DOHH2 (cell line): ENCODE results near the gene C20orf144.

ENCODE experiments used
- H3F3A ChIP-seq: fragments of 200-600 bp; sonication (generic), shearing (Covaris generic); 2 replicates; pipeline ENCODE4 v1.6.0; 2016; ENCODE audit warnings: antibody characterized with exemption, mild to moderate bottlenecking; ENCODE audit not compliant: control insufficient read depth, insufficient read depth
- H3K27ac ChIP-seq: fragments of 200-600 bp; sonication (generic); 2 replicates; pipeline ENCODE4 v1.5.1; 2014; ENCODE audit warnings: low read depth, mild to moderate bottlenecking, low read length, moderate library complexity
- H3K27me3 ChIP-seq: fragments of 200-600 bp; sonication (generic); 2 replicates; pipeline ENCODE4 v1.6.1; 2014; ENCODE audit warnings: mild to moderate bottlenecking, low read length, mixed read lengths; ENCODE audit not compliant: control insufficient read depth
- H3K36me3 ChIP-seq: fragments of 200-600 bp; sonication (generic); 2 replicates; pipeline ENCODE4 v1.6.1; 2014; ENCODE audit warnings: mild to moderate bottlenecking, low read length, moderate library complexity, mixed read lengths; ENCODE audit not compliant: control insufficient read depth
- H3K4me1 ChIP-seq: fragments of 200-600 bp; sonication (generic); 2 replicates; pipeline ENCODE4 v1.6.1; 2014; ENCODE audit warnings: mild to moderate bottlenecking, low read length, mixed read lengths; ENCODE audit not compliant: control insufficient read depth
- H3K4me2 ChIP-seq: fragments of 200-600 bp; sonication (generic); 2 replicates; pipeline ENCODE4 v1.6.0; 2014; ENCODE audit warnings: mild to moderate bottlenecking, low read length, moderate library complexity
- H3K4me3 ChIP-seq: fragments of 200-600 bp; sonication (generic); 2 replicates; pipeline ENCODE4 v1.5.1; 2014; ENCODE audit warnings: mild to moderate bottlenecking, low read length, mixed read lengths
- H3K79me2 ChIP-seq: fragments of 200-600 bp; sonication (generic); 2 replicates; pipeline ENCODE4 v1.6.1; 2014; ENCODE audit warnings: mild to moderate bottlenecking, low read length, mixed read lengths; ENCODE audit not compliant: control insufficient read depth
- H3K9me2 ChIP-seq: fragments of 200-600 bp; sonication (generic); replicated peaks from 2 replicates; pipeline ENCODE4 v1.6.1; 2014; ENCODE audit warnings: mild to moderate bottlenecking, low read length, mixed read lengths; ENCODE audit not compliant: control insufficient read depth
- H3K9me3 ChIP-seq: fragments of 200-600 bp; sonication (generic); 2 replicates; pipeline ENCODE4 v1.6.1; 2014; ENCODE audit warnings: antibody characterized with exemption, low read length, mixed read lengths; ENCODE audit not compliant: control insufficient read depth, insufficient read depth
- H4K20me1 ChIP-seq: fragments of 200-600 bp; sonication (generic); 2 replicates; pipeline ENCODE4 v1.6.0; 2014; ENCODE audit warnings: low read depth, mild to moderate bottlenecking, antibody characterized with exemption, low read length, moderate library complexity; ENCODE audit not compliant: control insufficient read depth, insufficient read depth
- EZH2phosphoT487 ChIP-seq: fragments of 200-600 bp; sonication (generic); IDR thresholded peaks from 2 replicates; pipeline ENCODE4 v1.6.1; 2017; ENCODE audit warnings: borderline replicate concordance, mild to moderate bottlenecking, antibody characterized with exemption, low read length, moderate library complexity, mixed read lengths
- TF ChIP-seq, protein P1 (sequence below): fragments of 200-600 bp; sonication (generic); IDR thresholded peaks from one replicate; pipeline ENCODE4 v1.5.1; 2014; ENCODE audit warnings: antibody characterized with exemption, mild to moderate bottlenecking, low read depth, low read length; ENCODE audit not compliant: poor library complexity, severe bottlenecking

The C20orf144 gene

DNA sequence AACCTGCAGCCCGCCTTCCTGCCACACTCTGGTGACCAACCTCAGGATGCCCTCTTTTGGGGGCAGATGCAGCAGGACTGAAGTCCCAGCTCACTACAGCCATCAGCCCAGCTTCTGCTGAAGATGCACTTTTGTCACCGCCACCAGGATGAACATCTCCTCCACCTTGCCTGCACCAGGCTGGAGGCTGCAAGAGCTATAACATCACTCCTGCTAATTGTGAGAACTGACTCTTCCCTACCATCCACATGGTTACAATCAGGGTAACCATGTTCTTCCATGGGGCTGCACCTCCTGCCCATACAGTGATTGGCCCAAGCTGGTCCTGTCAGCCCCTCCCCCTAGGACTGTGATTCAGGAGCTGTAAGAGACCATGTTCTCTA is 2.6 kb downstream of the C20orf144 start:
- Histone ChIP-seq H3K27me3 (no peaks in the 10 kb centered on the region), H3F3A (peaks cover 10% of the 10 kb centered on the region), H3K79me2 (peaks cover 18% of the 10 kb centered on the region), H3K36me3 (peaks cover 14% of the 10 kb centered on the region), H3K4me3 (no peak overlapping the region), H3K9me3 (no peaks in the 10 kb centered on the region), H3K9me2 (no peaks in the 10 kb centered on the region), H3K4me1 (peaks cover 55% of the 10 kb centered on the region), H3K27ac (no peak overlapping the region), H4K20me1 (no peaks in the 10 kb centered on the region), H3K4me2 (peak overlapping the region; percentile 94)
- no peak for TF ChIP-seq EZH2phosphoT487
- TF ChIP-seq, protein P1, sequence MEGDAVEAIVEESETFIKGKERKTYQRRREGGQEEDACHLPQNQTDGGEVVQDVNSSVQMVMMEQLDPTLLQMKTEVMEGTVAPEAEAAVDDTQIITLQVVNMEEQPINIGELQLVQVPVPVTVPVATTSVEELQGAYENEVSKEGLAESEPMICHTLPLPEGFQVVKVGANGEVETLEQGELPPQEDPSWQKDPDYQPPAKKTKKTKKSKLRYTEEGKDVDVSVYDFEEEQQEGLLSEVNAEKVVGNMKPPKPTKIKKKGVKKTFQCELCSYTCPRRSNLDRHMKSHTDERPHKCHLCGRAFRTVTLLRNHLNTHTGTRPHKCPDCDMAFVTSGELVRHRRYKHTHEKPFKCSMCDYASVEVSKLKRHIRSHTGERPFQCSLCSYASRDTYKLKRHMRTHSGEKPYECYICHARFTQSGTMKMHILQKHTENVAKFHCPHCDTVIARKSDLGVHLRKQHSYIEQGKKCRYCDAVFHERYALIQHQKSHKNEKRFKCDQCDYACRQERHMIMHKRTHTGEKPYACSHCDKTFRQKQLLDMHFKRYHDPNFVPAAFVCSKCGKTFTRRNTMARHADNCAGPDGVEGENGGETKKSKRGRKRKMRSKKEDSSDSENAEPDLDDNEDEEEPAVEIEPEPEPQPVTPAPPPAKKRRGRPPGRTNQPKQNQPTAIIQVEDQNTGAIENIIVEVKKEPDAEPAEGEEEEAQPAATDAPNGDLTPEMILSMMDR: no peak

- H3K79me2 ChIP-seq: peaks cover 18% of the 10 kb centered on the region
- TF ChIP-seq EZH2phosphoT487: no peak
- TF ChIP-seq, protein P1: no peak
- no peaks in the 10 kb centered on the region for H3K9me3 ChIP-seq
- peaks cover 56% of the 10 kb centered on the region for H3K4me1 ChIP-seq
- no peaks in the 10 kb centered on the region for H3K9me2 ChIP-seq
- peak within 1 kb of the TSS; percentile 91 for H3K4me3 ChIP-seq
- no peaks in the 10 kb centered on the region for H3K27me3 ChIP-seq
- H3K4me2 ChIP-seq: peak within 1 kb of the TSS; percentile 97
- H3F3A ChIP-seq: peaks cover 11% of the 10 kb centered on the region
- H4K20me1 ChIP-seq: no peaks in the 10 kb centered on the region
- H3K36me3 ChIP-seq: peaks cover 14% of the 10 kb centered on the region
- H3K27ac ChIP-seq: peak within 1 kb of the TSS; percentile 62
These were observed 4.4 kb downstream of the C20orf144 start, which contains the start of gene ACTL10 for GRCh38 chr20:33666293-33667244. TSS of gene ACTL10 (plus strand) at chr20:33666943. CDS start at chr20:33667498, 555 bp downstream.

DNA sequence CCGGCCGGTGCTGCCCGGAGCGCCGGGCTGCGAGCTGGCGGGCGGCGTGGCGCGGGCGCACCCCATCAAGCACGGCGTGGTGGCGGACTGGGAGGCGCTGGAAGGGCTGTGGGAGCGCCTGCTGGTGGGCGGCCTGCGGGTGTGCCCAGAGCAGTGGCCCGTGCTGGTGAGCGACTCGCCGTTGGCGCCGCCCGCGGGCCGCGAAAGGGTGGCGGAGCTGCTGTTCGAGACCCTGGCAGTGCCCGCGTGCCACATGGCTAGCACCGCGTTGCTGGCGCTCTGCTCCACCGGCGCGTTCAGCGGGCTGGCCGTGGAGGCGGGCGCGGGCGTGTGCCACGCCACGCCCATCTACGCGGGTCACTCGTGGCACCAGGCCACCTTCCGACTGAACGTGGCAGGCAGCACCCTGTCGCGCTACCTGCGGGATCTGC is 5.1 kb downstream of the C20orf144 start:
- Histone ChIP-seq H3K27ac (peak overlapping the region; percentile 62), H3K4me1 (peaks cover 56% of the 10 kb centered on the region), H3K79me2 (peaks cover 18% of the 10 kb centered on the region), H3K9me3 (no peaks in the 10 kb centered on the region), H3K4me2 (peak overlapping the region; percentile 97), H3K36me3 (peaks cover 18% of the 10 kb centered on the region), H3K4me3 (peak overlapping the region; percentile 91), H3K27me3 (no peaks in the 10 kb centered on the region), H3F3A (peaks cover 11% of the 10 kb centered on the region), H3K9me2 (no peaks in the 10 kb centered on the region), H4K20me1 (no peaks in the 10 kb centered on the region)
- no peak for TF ChIP-seq EZH2phosphoT487
- TF ChIP-seq, protein P1: no peak
